GM12864 (cell line): ENCODE results near the gene LRFN3.
A peak's percentile ranks its signal among the peaks of the same experiment; 100 is the strongest.
"Not testable (repeated sequence)": the region's sequence is repeated elsewhere in the genome, so short reads cannot be mapped to it uniquely, and the experiment has no call there.

ENCODE experiments used
- DNase-seq: peaks from one replicate; pipeline ENCODE4 v3.0.0-alpha.2; 2011; ENCODE audit warnings: low read depth
- H3K4me3 ChIP-seq: 2 replicates; pipeline ENCODE4 v1.5.1; 2011; ENCODE audit warnings: mild to moderate bottlenecking, low read depth, low read length, control low read depth
- CTCF ChIP-seq: IDR thresholded peaks from 2 replicates; pipeline ENCODE4 v1.5.1; 2011; ENCODE audit warnings: low read depth, mild to moderate bottlenecking, moderate library complexity, low read length, control low read depth, inconsistent platforms; ENCODE audit errors: missing control alignments

Gene LRFN3

GRCh38 chr19:35978271-35978670 is 42.1 kb downstream of the LRFN3 start:
- TF ChIP-seq CTCF: no peak
- no peak overlapping the region for H3K4me3 ChIP-seq
- no peak for DNase-seq

GRCh38 chr19:35978832-35979365 is 42.7 kb downstream of the LRFN3 start:
- TF ChIP-seq CTCF: no peak
- no peak for DNase-seq
- H3K4me3 ChIP-seq: no peak overlapping the region

- not testable (repeated sequence) for H3K4me3 ChIP-seq, DNase-seq
Measured at GRCh38 chr19:35980997-35981396, 44.8 kb downstream of the LRFN3 start.

- TF ChIP-seq CTCF: no peak
- H3K4me3 ChIP-seq: no peak overlapping the region
- DNase-seq: no peak
Measured at GRCh38 chr19:35983177-35983576, 47.0 kb downstream of the LRFN3 start.

GRCh38 chr19:35986111-35986510 is 49.9 kb downstream of the LRFN3 start:
- no peak overlapping the region for H3K4me3 ChIP-seq
- no peak for TF ChIP-seq CTCF
- DNase-seq: no peak

- peak overlapping the region; percentile 44 for H3K4me3 ChIP-seq
- DNase-seq: no peak
- no peak for TF ChIP-seq CTCF
Measured at GRCh38 chr19:35986664-35987570, 50.7 kb downstream of the LRFN3 start.

- no peak for DNase-seq
- no peak for TF ChIP-seq CTCF
- peak overlapping the region; percentile 44; the same call in 1 of the 2 replicates for H3K4me3 ChIP-seq
Measured at GRCh38 chr19:35987571-35987896, 51.4 kb downstream of the LRFN3 start.
